DOHH2 (cell line): ENCODE data around the gene SEC61A1.

Experiments used
- EZH2phosphoT487 ChIP-seq: fragments of 200-600 bp; sonication (generic); IDR thresholded peaks from 2 replicates; pipeline ENCODE4 v1.6.1; 2017; ENCODE audit warnings: borderline replicate concordance, mild to moderate bottlenecking, antibody characterized with exemption, low read length, moderate library complexity, mixed read lengths
- TF ChIP-seq, protein P1 (sequence below): fragments of 200-600 bp; sonication (generic); IDR thresholded peaks from one replicate; pipeline ENCODE4 v1.5.1; 2014; ENCODE audit warnings: antibody characterized with exemption, mild to moderate bottlenecking, low read depth, low read length; ENCODE audit not compliant: poor library complexity, severe bottlenecking

DNA sequence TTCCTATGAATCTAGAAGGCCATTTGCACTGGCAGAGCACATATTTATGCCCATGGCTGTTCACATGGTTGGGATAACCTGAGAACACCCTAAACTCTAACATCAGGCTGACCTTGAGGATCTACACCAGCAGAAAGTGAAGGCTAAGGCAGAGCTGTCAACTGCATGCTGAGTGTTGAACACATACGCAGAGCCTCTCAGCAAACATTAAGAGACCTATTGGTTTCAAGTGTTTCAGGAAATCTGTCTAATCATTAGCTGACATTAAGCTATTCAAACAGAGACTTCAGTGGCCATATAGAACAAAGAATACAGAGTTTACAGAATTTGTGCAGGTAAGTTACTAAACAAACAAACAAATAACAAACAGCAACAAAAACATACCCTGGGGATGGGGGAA, 16.1 kb upstream of the SEC61A1 start:
- TF ChIP-seq, protein P1, sequence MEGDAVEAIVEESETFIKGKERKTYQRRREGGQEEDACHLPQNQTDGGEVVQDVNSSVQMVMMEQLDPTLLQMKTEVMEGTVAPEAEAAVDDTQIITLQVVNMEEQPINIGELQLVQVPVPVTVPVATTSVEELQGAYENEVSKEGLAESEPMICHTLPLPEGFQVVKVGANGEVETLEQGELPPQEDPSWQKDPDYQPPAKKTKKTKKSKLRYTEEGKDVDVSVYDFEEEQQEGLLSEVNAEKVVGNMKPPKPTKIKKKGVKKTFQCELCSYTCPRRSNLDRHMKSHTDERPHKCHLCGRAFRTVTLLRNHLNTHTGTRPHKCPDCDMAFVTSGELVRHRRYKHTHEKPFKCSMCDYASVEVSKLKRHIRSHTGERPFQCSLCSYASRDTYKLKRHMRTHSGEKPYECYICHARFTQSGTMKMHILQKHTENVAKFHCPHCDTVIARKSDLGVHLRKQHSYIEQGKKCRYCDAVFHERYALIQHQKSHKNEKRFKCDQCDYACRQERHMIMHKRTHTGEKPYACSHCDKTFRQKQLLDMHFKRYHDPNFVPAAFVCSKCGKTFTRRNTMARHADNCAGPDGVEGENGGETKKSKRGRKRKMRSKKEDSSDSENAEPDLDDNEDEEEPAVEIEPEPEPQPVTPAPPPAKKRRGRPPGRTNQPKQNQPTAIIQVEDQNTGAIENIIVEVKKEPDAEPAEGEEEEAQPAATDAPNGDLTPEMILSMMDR: no peak
- no peak for TF ChIP-seq EZH2phosphoT487
